Activated T-cell treated with anti-CD3 and anti-CD28 coated beads, Interleukin-2, amount 50 U/mL, for 48 hours (primary cell): ENCODE data around the gene PUDP.
A peak's percentile ranks its signal among the peaks of the same experiment; 100 is the strongest.
"Not testable (repeated sequence)": the region's sequence is repeated elsewhere in the genome, so short reads cannot be mapped to it uniquely, and the experiment has no call there.

Experiments
- DNase-seq, 2 experiments: peaks; one replicate each; pipeline ENCODE4 v3.0.0-alpha.2; 2020

The PUDP gene

GRCh38 chrX:7147978-7148854, at the start of gene PUDP:
Gene PUDP, minus strand, starts transcription at chrX:7148153. Its CDS starts 40 bp downstream, at chrX:7148113.
- DNase-seq = peak; percentile 88 to 93

GRCh38 chrX:7194606-7195005, 46.7 kb upstream of the PUDP start:
- DNase-seq = no peak

GRCh38 chrX:7192871-7193270, 44.9 kb upstream of the PUDP start:
- no peak for DNase-seq

GRCh38 chrX:7191681-7192110, 43.7 kb upstream of the PUDP start:
- DNase-seq = no peak

- DNase-seq = no peak
Measured at GRCh38 chrX:7190157-7190556, 42.2 kb upstream of the PUDP start.

- DNase-seq = no peak
Measured at GRCh38 chrX:7188672-7189071, 40.7 kb upstream of the PUDP start.

GRCh38 chrX:7184816-7185215, 36.9 kb upstream of the PUDP start:
- DNase-seq = no peak

- no peak for DNase-seq
Measured at GRCh38 chrX:7179446-7179845, 31.5 kb upstream of the PUDP start.

GRCh38 chrX:7178859-7179258, 30.9 kb upstream of the PUDP start:
- DNase-seq = not testable (repeated sequence)

- DNase-seq = peak; percentile 49 to 62
Measured at GRCh38 chrX:7170898-7171297, 22.9 kb upstream of the PUDP start.

- no peak for DNase-seq
Measured at GRCh38 chrX:7169627-7170026, 21.7 kb upstream of the PUDP start.

GRCh38 chrX:7168371-7168770, 20.4 kb upstream of the PUDP start:
- no peak for DNase-seq

GRCh38 chrX:7164174-7164573, 16.2 kb upstream of the PUDP start:
- no peak for DNase-seq

- no peak for DNase-seq
Measured at GRCh38 chrX:7163146-7163677, 15.3 kb upstream of the PUDP start.

- no peak for DNase-seq
Measured at GRCh38 chrX:7159149-7159861, 11.4 kb upstream of the PUDP start.

GRCh38 chrX:7158468-7158990, 10.6 kb upstream of the PUDP start:
- no peak for DNase-seq

- no peak for DNase-seq
Measured at GRCh38 chrX:7156879-7157278, 8.9 kb upstream of the PUDP start.

GRCh38 chrX:7155163-7155562, 7.2 kb upstream of the PUDP start:
- DNase-seq = no peak

- no peak for DNase-seq
Measured at GRCh38 chrX:7154041-7154597, 6.2 kb upstream of the PUDP start.

- no peak for DNase-seq
Measured at GRCh38 chrX:7153231-7153630, 5.3 kb upstream of the PUDP start.

GRCh38 chrX:7149411-7149810, 1.5 kb upstream of the PUDP start:
- no peak for DNase-seq

GRCh38 chrX:7147413-7147977, 458 bp downstream of the PUDP start, which contains the start of gene STS:
Gene STS, plus strand, starts transcription at chrX:7147712. Its CDS starts 105,488 bp downstream, at chrX:7253200.
- DNase-seq = peak; percentile 65 to 74
